Neural progenitor cell (in vitro differentiated cells): Measurements from ENCODE around the gene MED14. TPM values are rescaled to one million over a fixed set of nuclear protein-coding genes. Genes with fewer than 3 reads are reported as not detected.
"Not testable (repeated sequence)": the region's sequence is repeated elsewhere in the genome, so short reads cannot be mapped to it uniquely, and the experiment has no call there.

ENCODE experiments used
- DNase-seq: peaks from one replicate; pipeline ENCODE4 v3.0.0-alpha.2; 2016; ENCODE audit warnings: low spot score
- H2AFZ ChIP-seq: fragments of 200-600 bp; sonication (generic); replicated peaks from 2 replicates; pipeline ENCODE4 v1.6.1; 2016; ENCODE audit warnings: antibody characterized with exemption
- H3F3A ChIP-seq: fragments of 200-600 bp; sonication (generic); 2 replicates; pipeline ENCODE4 v1.6.1; 2016; ENCODE audit warnings: antibody characterized with exemption, low read depth
- H3K27ac ChIP-seq: fragments of 200-600 bp; sonication (generic); 2 replicates; pipeline ENCODE4 v1.5.1; 2016; ENCODE audit warnings: mild to moderate bottlenecking
- H3K27me3 ChIP-seq: fragments of 200-600 bp; sonication (generic); 2 replicates; pipeline ENCODE4 v1.6.1; 2016; ENCODE audit warnings: mild to moderate bottlenecking, moderate library complexity
- H3K36me3 ChIP-seq: fragments of 200-600 bp; sonication (generic); 2 replicates; pipeline ENCODE4 v1.5.1; 2016
- H3K4me1 ChIP-seq: fragments of 200-600 bp; sonication (generic); 2 replicates; pipeline ENCODE4 v1.6.1; 2016; ENCODE audit warnings: mixed run types
- H3K4me2 ChIP-seq: fragments of 200-600 bp; sonication (generic); 2 replicates; pipeline ENCODE4 v1.6.1; 2016
- H3K4me3 ChIP-seq: fragments of 200-600 bp; sonication (generic); 2 replicates; pipeline ENCODE4 v1.5.1; 2016
- H3K79me2 ChIP-seq: fragments of 200-600 bp; sonication (generic); 2 replicates; pipeline ENCODE4 v1.6.1; 2016; ENCODE audit warnings: low read depth
- H3K9ac ChIP-seq: fragments of 200-600 bp; sonication (generic); 2 replicates; pipeline ENCODE4 v1.6.1; 2016
- H3K9me3 ChIP-seq: fragments of 200-600 bp; sonication (generic); 2 replicates; pipeline ENCODE4 v1.5.1; 2016; ENCODE audit warnings: low read depth
- H4K20me1 ChIP-seq: fragments of 200-600 bp; sonication (generic); 2 replicates; pipeline ENCODE4 v1.6.1; 2016; ENCODE audit warnings: low read depth
- H3K27ac Mint-ChIP-seq: 3 replicates; pipeline ENCODE4 v1.8.0; 2021; ENCODE audit warnings: mixed read lengths
- H3K27me3 Mint-ChIP-seq: 2 replicates; pipeline ENCODE4 v1.8.0; 2022; ENCODE audit warnings: low read depth, mild to moderate bottlenecking, inconsistent platforms, moderate library complexity, mixed read lengths; ENCODE audit not compliant: insufficient read depth
- H3K36me3 Mint-ChIP-seq: 3 replicates; pipeline ENCODE4 v1.8.0; 2021; ENCODE audit warnings: mixed read lengths
- H3K4me1 Mint-ChIP-seq: 3 replicates; pipeline ENCODE4 v1.8.0; 2021; ENCODE audit warnings: mixed read lengths
- H3K4me3 Mint-ChIP-seq: 3 replicates; pipeline ENCODE4 v1.8.0; 2021; ENCODE audit warnings: mild to moderate bottlenecking, moderate library complexity, mixed read lengths
- H3K9me3 Mint-ChIP-seq: 3 replicates; pipeline ENCODE4 v1.8.0; 2020; ENCODE audit warnings: mixed read lengths
- EZH2 ChIP-seq: fragments of 200-600 bp; sonication (generic); IDR thresholded peaks from 2 replicates; pipeline ENCODE4 v1.6.1; 2017; ENCODE audit warnings: antibody characterized with exemption, mild to moderate bottlenecking, moderate library complexity
- EZH2phosphoT487 ChIP-seq: fragments of 200-600 bp; sonication (generic); IDR thresholded peaks from 2 replicates; pipeline ENCODE4 v1.6.1; 2017; ENCODE audit warnings: antibody characterized with exemption
- total RNA-seq: library from RNA; depleted of rRNA; stranded (reverse); fragments of >200 nt; gene quantifications from 2 replicates; pipeline ENCODE4 v1.2.3, GENCODE V29; 2015; ENCODE audit warnings: low replicate concordance
- TF ChIP-seq, protein P1 (sequence below): fragments of 200-600 bp; sonication (generic); IDR thresholded peaks from 2 replicates; pipeline ENCODE4 v1.5.1; 2017; ENCODE audit warnings: antibody characterized with exemption, mild to moderate bottlenecking

The MED14 gene
- total RNA-seq: 43.0 and 56.4 TPM in 2 replicates

GRCh38 chrX:40735325-40736169, at the start of gene MED14:
TSS of gene MED14 (minus strand) at chrX:40735542. CDS start at chrX:40735412, 130 bp downstream.
- H3K36me3 Mint-ChIP-seq: peaks cover 3% of the 10 kb centered on the region
- Histone ChIP-seq H4K20me1 (peaks cover 24% of the 10 kb centered on the region), H3K4me3 (peak within 1 kb of the TSS; percentile 67), H3K27me3 (no peaks in the 10 kb centered on the region), H2AFZ (peak within 1 kb of the TSS; percentile 43), H3K79me2 (peaks cover 44% of the 10 kb centered on the region), H3K9ac (peak within 1 kb of the TSS; percentile 59), H3K27ac (peak within 1 kb of the TSS; percentile 94), H3K9me3 (no peaks in the 10 kb centered on the region), H3F3A (peaks cover 12% of the 10 kb centered on the region), H3K4me1 (peaks cover 8% of the 10 kb centered on the region), H3K4me2 (peak within 1 kb of the TSS; percentile 76), H3K36me3 (no peaks in the 10 kb centered on the region)
- H3K27me3 Mint-ChIP-seq: peaks cover 2% of the 10 kb centered on the region
- peaks cover 4% of the 10 kb centered on the region for H3K9me3 Mint-ChIP-seq
- DNase-seq: peak; percentile 92
- peak within 1 kb of the TSS; percentile 96 for H3K27ac Mint-ChIP-seq
- TF ChIP-seq, protein P1, sequence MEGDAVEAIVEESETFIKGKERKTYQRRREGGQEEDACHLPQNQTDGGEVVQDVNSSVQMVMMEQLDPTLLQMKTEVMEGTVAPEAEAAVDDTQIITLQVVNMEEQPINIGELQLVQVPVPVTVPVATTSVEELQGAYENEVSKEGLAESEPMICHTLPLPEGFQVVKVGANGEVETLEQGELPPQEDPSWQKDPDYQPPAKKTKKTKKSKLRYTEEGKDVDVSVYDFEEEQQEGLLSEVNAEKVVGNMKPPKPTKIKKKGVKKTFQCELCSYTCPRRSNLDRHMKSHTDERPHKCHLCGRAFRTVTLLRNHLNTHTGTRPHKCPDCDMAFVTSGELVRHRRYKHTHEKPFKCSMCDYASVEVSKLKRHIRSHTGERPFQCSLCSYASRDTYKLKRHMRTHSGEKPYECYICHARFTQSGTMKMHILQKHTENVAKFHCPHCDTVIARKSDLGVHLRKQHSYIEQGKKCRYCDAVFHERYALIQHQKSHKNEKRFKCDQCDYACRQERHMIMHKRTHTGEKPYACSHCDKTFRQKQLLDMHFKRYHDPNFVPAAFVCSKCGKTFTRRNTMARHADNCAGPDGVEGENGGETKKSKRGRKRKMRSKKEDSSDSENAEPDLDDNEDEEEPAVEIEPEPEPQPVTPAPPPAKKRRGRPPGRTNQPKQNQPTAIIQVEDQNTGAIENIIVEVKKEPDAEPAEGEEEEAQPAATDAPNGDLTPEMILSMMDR: peak; percentile 48
- TF ChIP-seq EZH2phosphoT487 (no peak), EZH2 (no peak)
- H3K4me3 Mint-ChIP-seq: peak within 1 kb of the TSS; percentile 93
- H3K4me1 Mint-ChIP-seq: peaks cover 10% of the 10 kb centered on the region

DNA sequence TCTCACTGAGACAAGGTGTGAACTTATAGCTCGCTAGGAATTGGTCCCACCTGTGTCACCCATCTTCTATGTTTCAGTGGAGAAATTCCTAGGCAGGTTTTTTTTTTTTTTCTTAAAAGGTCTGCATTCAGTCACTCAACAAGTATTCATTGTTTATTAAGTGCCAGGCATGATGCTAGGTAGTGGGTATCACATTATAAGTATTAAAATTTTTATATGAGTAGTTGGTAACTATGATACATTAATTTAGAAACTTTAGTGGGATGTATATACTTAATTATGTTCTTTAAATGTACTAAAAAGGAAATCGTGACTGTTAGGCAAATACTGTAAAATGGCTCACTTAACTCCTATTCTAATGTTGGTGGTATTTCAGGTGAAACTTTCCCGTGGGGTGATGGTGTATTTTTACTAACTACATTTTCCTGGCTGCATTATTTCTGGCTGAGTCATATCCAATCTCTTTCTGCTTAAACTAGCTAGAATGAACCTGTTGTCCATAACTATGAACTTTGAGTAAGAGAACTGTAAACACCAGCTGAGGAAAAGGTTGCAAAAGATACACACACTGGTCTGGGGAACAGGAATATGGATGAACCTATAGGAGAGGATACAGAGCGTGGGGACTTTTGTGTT, 49.3 kb upstream of the MED14 start:
- H3K36me3 Mint-ChIP-seq: no peaks in the 10 kb centered on the region
- no peak overlapping the region for H3K9ac ChIP-seq
- no peaks in the 10 kb centered on the region for H3K27me3 ChIP-seq
- no peaks in the 10 kb centered on the region for H3F3A ChIP-seq
- H3K9me3 Mint-ChIP-seq: peaks cover 6% of the 10 kb centered on the region
- no peaks in the 10 kb centered on the region for H4K20me1 ChIP-seq
- no peak overlapping the region for H3K27ac ChIP-seq
- H3K4me1 Mint-ChIP-seq: no peaks in the 10 kb centered on the region
- H3K79me2 ChIP-seq: no peaks in the 10 kb centered on the region
- no peaks in the 10 kb centered on the region for H3K27me3 Mint-ChIP-seq
- TF ChIP-seq, protein P1: no peak
- TF ChIP-seq EZH2phosphoT487 (no peak), EZH2 (no peak)
- H3K36me3 ChIP-seq: no peaks in the 10 kb centered on the region
- H3K9me3 ChIP-seq: no peaks in the 10 kb centered on the region
- no peak overlapping the region for H3K4me3 ChIP-seq
- no peak overlapping the region for H3K4me3 Mint-ChIP-seq
- H3K4me2 ChIP-seq: no peak overlapping the region
- no peak for DNase-seq
- no peaks in the 10 kb centered on the region for H3K4me1 ChIP-seq
- no peak overlapping the region for H2AFZ ChIP-seq
- H3K27ac Mint-ChIP-seq: no peak overlapping the region

GRCh38 chrX:40782644-40783259, 47.4 kb upstream of the MED14 start:
- H3K9me3 Mint-ChIP-seq, H3K9me3 ChIP-seq, H3K4me3 ChIP-seq, H3K4me2 ChIP-seq, H3F3A ChIP-seq, H3K4me3 Mint-ChIP-seq, H3K27me3 ChIP-seq, H3K27ac ChIP-seq, H3K36me3 ChIP-seq, H3K4me1 ChIP-seq, DNase-seq, H3K36me3 Mint-ChIP-seq, H3K27me3 Mint-ChIP-seq, H4K20me1 ChIP-seq, H2AFZ ChIP-seq, H3K4me1 Mint-ChIP-seq, H3K9ac ChIP-seq, H3K79me2 ChIP-seq, H3K27ac Mint-ChIP-seq: not testable (repeated sequence)
